GM19239 (cell line): ENCODE measurements around the gene CALCOCO2.
A peak's percentile ranks its signal among the peaks of the same experiment; 100 is the strongest.
"Not testable (repeated sequence)": the region's sequence is repeated elsewhere in the genome, so short reads cannot be mapped to it uniquely, and the experiment has no call there.

ENCODE experiments used
- DNase-seq: peaks from one replicate; pipeline ENCODE4 v3.0.0; 2011; ENCODE audit warnings: low spot score; ENCODE audit not compliant: insufficient read length
- FAIRE-seq: peaks from 2 replicates; lab custom pipeline; 2011; peaks lifted over from hg19 to GRCh38; lab: Jason Lieb, UNC

CALCOCO2 gene

GRCh38 chr17:48871551-48872351 lies 40.9 kb downstream of the CALCOCO2 start:
- DNase-seq = no peak
- FAIRE-seq = no peak

- DNase-seq, FAIRE-seq: not testable (repeated sequence)
Observed at GRCh38 chr17:48872409-48872808, 41.6 kb downstream of the CALCOCO2 start.

GRCh38 chr17:48873209-48873608 lies 42.4 kb downstream of the CALCOCO2 start:
- FAIRE-seq (no peak), DNase-seq (no peak)

DNA sequence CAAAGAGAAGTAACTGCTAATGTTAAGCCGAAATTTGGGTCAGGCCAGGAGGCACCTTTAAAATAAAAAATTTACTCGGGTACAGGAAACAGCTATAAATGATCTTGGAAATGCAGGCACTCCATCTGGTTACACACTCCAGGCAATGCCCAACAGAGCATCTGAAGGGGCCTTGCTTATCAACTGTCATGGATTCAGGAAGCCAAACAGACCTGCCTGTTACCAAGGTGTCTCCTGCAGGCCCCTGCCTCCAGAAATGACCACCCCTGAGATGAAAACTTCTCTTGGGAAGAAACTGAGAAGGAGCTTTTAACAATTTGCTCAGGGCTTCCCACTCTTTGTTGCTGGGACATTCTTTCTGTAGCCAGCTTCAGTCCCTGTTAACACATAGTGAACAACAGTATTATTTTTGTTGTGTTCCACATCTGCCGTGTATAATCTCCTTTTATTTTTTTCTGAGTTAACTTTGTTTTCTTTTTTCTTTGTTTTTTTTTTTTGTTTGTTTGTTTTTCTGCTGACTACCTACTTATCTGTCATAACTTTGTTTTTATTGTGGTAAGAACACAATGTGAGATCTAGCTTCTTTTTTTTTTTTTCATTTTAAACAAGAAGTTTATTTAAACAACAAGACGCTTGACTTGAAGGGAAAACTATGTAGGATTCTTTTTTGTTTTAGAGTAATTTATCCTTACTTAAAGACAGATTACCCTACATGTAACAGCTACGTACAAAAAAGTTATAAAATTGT lies 43.0 kb downstream of the CALCOCO2 start:
- no peak for DNase-seq
- FAIRE-seq = no peak

GRCh38 chr17:48878920-48879898 lies 48.4 kb downstream of the CALCOCO2 start:
- DNase-seq (peak; percentile 72), FAIRE-seq (peak; percentile 88)

DNA sequence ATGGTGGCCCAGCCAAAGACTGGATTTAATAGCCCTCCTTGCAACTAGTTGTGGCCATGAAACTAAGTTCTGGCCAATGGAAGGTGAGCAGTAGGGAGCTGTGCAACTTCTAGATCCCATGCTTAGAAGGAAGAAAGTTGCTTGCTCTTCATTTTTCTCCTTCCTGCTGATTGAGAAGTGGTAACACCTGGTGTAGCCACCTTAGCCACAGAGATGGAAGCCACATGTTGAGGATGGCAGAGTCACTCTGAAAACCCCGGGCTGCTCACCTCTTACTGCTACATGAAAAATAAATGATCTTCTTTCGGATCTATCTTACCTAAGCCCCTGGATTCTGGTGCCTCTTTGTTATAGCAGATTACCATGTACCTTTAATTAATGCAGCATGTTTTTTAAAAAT lies 51.4 kb downstream of the CALCOCO2 start:
- DNase-seq (no peak), FAIRE-seq (no peak)

- no peak for FAIRE-seq
Observed at GRCh38 chr17:48883171-48883570, 52.3 kb downstream of the CALCOCO2 start.

GRCh38 chr17:48890086-48890485 lies 59.3 kb downstream of the CALCOCO2 start:
- FAIRE-seq (no peak), DNase-seq (no peak)

More at GRCh38 chr17:48883171-48883570, 52.3 kb downstream of the CALCOCO2 start:
- DNase-seq = no peak

GRCh38 chr17:48892940-48893645 lies 62.3 kb downstream of the CALCOCO2 start:
- DNase-seq (peak; percentile 8), FAIRE-seq (no peak)

DNA sequence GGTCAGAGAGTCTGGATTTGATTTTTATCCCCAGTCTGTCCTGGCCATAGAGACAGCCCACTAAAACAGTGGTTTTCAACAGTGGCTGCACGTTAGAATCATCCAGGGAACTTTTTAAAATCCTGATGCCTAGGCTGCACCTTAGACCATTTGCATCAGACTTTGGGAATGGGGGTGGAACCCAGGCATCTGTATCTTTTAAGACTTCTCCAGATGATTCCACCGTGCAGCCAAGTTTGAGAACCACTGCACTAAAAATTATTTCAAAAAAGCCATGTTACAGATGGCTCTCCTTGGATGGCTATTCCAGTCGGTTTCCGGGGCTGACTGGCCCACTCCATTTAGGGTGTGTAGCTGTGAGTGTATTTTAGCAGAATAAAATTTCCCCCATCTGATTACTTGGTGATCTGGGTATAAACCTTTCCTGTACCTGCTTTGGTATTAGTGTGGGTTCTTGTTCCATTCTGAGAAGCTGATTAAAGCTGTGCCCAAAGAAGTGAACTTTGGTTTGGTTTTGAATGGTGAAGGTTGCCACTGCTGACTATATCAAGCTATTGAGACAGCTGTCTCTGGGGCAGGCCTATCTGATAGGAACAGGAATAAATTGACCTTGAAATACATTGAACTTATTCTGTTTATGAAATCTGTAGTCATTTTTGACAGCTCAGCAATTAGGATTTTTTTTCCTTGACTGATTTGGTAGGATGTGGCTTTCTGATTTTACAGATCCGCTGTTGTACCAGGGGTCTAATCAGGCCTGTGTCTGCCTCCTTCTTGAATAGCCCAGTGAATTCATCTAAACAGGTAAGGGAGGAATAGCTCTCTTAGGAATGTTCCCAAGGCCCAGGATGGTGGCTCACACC lies 63.0 kb downstream of the CALCOCO2 start:
- no peak for FAIRE-seq
- DNase-seq = no peak

- FAIRE-seq (no peak), DNase-seq (no peak)
Observed at GRCh38 chr17:48894886-48895285, 64.1 kb downstream of the CALCOCO2 start.

GRCh38 chr17:48901241-48901640 lies 70.4 kb downstream of the CALCOCO2 start:
- DNase-seq = no peak
- no peak for FAIRE-seq

DNA sequence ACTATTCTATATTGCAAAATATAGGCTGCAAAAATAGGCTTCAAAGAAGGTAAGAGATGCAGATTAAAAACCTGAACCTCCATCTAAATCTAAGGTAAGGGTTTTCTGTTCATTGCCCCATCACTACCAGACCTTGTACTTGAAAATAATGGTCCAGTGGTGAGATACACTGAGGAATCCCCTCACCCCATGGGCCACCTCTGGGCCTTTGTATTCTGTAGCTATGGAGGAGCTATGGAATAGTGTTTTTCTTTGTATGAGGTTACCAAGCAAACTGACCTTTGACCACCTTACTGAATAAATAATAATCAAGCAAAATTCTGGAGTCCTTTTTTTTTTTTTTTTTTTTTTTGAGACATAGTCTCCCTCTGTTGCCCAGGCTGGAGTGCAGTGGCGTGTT lies 72.6 kb downstream of the CALCOCO2 start:
- DNase-seq (no peak), FAIRE-seq (no peak)

DNA sequence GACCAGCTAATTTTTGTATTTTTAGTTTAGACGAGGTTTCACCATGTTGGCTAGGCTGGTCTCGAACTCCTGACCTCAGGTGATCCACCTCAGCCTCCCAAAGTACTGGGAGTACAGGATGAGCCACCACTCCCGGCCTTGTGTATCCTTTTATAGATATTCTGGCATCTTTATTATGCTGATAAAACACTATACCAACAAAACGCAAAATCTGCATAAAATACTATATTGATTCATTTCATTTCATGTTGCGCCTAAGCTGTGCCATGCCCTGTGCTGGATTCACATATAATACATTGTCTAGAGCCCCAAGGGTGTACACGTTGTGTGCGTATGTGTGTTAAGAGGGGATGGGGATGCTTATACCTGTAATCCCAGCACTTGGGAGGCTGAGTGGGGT lies 73.6 kb downstream of the CALCOCO2 start:
- FAIRE-seq (no peak), DNase-seq (no peak)

- DNase-seq (no peak), FAIRE-seq (no peak)
Observed at GRCh38 chr17:48905987-48906515, 75.2 kb downstream of the CALCOCO2 start.

GRCh38 chr17:48907713-48908046 lies 76.8 kb downstream of the CALCOCO2 start:
- FAIRE-seq (peak; percentile 4), DNase-seq (no peak)

DNA sequence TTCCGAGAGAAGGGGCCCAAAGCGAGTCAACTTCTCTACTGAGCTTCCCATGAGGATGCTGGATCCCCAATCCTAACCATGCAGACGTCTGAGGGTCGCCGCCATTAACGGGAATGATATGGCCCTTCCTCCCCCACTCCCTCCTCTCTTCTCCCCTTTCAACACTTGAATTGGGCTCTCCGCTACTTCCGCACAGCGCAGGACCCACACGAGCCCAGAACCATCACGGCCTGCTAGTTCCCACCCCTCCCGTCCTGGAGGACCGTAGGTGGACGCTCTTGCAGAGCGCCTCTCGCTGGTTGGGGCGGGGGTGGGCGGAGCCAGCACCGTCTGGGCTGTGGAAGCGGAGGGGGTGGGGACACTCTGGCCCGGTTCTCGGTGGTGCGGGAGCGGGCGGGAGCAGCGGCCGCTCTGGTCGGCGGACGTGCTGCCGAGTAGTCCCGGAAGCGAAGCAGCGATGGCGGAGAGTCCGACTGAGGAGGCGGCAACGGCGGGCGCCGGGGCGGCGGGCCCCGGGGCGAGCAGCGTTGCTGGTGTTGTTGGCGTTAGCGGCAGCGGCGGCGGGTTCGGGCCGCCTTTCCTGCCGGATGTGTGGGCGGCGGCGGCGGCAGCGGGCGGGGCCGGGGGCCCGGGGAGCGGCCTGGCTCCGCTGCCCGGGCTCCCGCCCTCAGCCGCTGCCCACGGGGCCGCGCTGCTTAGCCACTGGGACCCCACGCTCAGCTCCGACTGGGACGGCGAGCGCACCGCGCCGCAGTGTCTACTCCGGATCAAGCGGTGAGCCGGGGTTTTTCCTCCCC lies 77.4 kb downstream of the CALCOCO2 start, which contains the start of gene UBE2Z:
TSS of gene UBE2Z (plus strand) at position 361 of the 797 bp plus-strand sequence. CDS start at position 458, 97 bp downstream.
- DNase-seq (peak; percentile 96), FAIRE-seq (peak; percentile 97)
